H1 (cell line): ENCODE measurements around the gene LRRK1. TPM values are rescaled to one million over a fixed set of nuclear protein-coding genes. Genes with fewer than 3 reads are reported as not detected.

Source experiments
- CTCF ChIA-PET: fragments of 300-600 bp; sonication (Branson Sonifier 250); formaldehyde crosslinking; loops from one replicate; lab custom pipeline; 2021; ENCODE audit not compliant: partially characterized antibody; lab: Charles Lee
- POLR2A ChIA-PET: fragments of 300-600 bp; sonication (Branson Sonifier 250); formaldehyde crosslinking; loops from one replicate; lab custom pipeline; 2021; ENCODE audit warnings: inconsistent platforms; ENCODE audit not compliant: partially characterized antibody; lab: Charles Lee
- DNase-seq, 2 experiments: peaks; one replicate each; pipeline versions ENCODE4 v3.0.0 to v3.0.0-alpha.2; 2010 to 2022; ENCODE audit warnings: low spot score in 2 of 2, low read depth in 1 of 2, mixed read lengths in 1 of 2
- FAIRE-seq: peaks from 2 replicates; lab custom pipeline; 2011; peaks lifted over from hg19 to GRCh38; lab: Jason Lieb, UNC
- H2AFZ ChIP-seq: 2 replicates; pipeline ENCODE4 v1.8.1; 2012; ENCODE audit warnings: low read length, inconsistent platforms
- H2AK5ac ChIP-seq: 2 replicates; pipeline ENCODE4 v1.6.1; 2013; ENCODE audit warnings: low read depth, low read length
- H2BK120ac ChIP-seq: replicated peaks from 2 replicates; pipeline ENCODE3; 2013; ENCODE audit warnings: low read depth, low read length, inconsistent platforms
- H2BK12ac ChIP-seq: 2 replicates; pipeline ENCODE4 v1.6.1; 2013; ENCODE audit warnings: low read depth, low read length
- H2BK15ac ChIP-seq: 2 replicates; pipeline ENCODE4 v1.6.1; 2013; ENCODE audit warnings: low read length
- H2BK20ac ChIP-seq: 2 replicates; pipeline ENCODE4 v1.6.1; 2013; ENCODE audit warnings: low read length
- H2BK5ac ChIP-seq: 2 replicates; pipeline ENCODE4 v1.6.1; 2013; ENCODE audit warnings: low read depth, low read length
- H3K14ac ChIP-seq: 2 replicates; pipeline ENCODE4 v1.6.1; 2013; ENCODE audit warnings: inconsistent platforms; ENCODE audit not compliant: insufficient read length
- H3K18ac ChIP-seq: 2 replicates; pipeline ENCODE4 v1.6.1; 2013; ENCODE audit warnings: low read length; ENCODE audit errors: extremely low read depth
- H3K23ac ChIP-seq: 2 replicates; pipeline ENCODE4 v1.6.1; 2013; ENCODE audit warnings: inconsistent platforms; ENCODE audit not compliant: insufficient read length
- H3K23me2 ChIP-seq: 2 replicates; pipeline ENCODE4 v1.6.1; 2013; ENCODE audit warnings: low read depth, low read length
- H3K27ac ChIP-seq: 2 replicates; pipeline ENCODE4 v1.6.1; 2011; ENCODE audit warnings: low read depth, low read length, inconsistent platforms
- H3K27me3 ChIP-seq, 4 experiments: replicated peaks in 1 of 4; 1 replicate in 1 of 4; 2 replicates in 3 of 4; pipeline versions ENCODE4 v1.6.1 to v1.8.1; 2011 to 2013; ENCODE audit warnings: low read length in 3 of 4, mild to moderate bottlenecking in 3 of 4, inconsistent platforms in 2 of 4, mixed read lengths in 2 of 4, moderate library complexity in 1 of 4; ENCODE audit not compliant: control insufficient read depth in 3 of 4, insufficient read depth in 3 of 4; ENCODE audit errors: extremely low read depth in 1 of 4
- H3K36me3 ChIP-seq, 4 experiments: 2 replicates each; pipeline versions ENCODE4 v1.6.1 to v1.8.1; 2011 to 2013; ENCODE audit warnings: mild to moderate bottlenecking in 4 of 4, low read length in 3 of 4, moderate library complexity in 2 of 4, control low read depth in 1 of 4, inconsistent platforms in 1 of 4; ENCODE audit not compliant: insufficient read depth in 4 of 4, control insufficient read depth in 2 of 4
- H3K4ac ChIP-seq: replicated peaks from 2 replicates; pipeline ENCODE3; 2013; ENCODE audit warnings: low read length, low read depth, mixed read lengths, inconsistent platforms; ENCODE audit not compliant: insufficient read length
- H3K4me1 ChIP-seq, 4 experiments: replicated peaks in 1 of 4; 1 replicate in 1 of 4; 2 replicates in 3 of 4; pipeline versions ENCODE4 v1.6.1 to v1.8.1; 2011 to 2013; ENCODE audit warnings: low read length in 3 of 4, inconsistent platforms in 2 of 4, mixed read lengths in 1 of 4; ENCODE audit not compliant: insufficient read depth in 4 of 4, control insufficient read depth in 3 of 4
- H3K4me2 ChIP-seq, 2 experiments: 2 replicates each; pipeline versions ENCODE4 v1.6.1 to v1.8.1; 2011 to 2013; ENCODE audit warnings: low read depth in 2 of 2, low read length in 2 of 2, control low read depth in 1 of 2, inconsistent platforms in 1 of 2, mild to moderate bottlenecking in 1 of 2; ENCODE audit not compliant: insufficient read depth in 1 of 2
- H3K4me3 ChIP-seq, 4 experiments: fragments of 200-600, 300-600 bp in 1 of 4; sonication (generic), shearing (Covaris generic), sonication (Bioruptor Twin) in 1 of 4; 2 replicates each; pipeline versions ENCODE4 v1.5.1 to v1.8.1; 2011 to 2016; ENCODE audit warnings: low read length in 4 of 4, low read depth in 3 of 4, control low read depth in 2 of 4, inconsistent platforms in 2 of 4, mild to moderate bottlenecking in 2 of 4, mixed read lengths in 1 of 4, moderate library complexity in 1 of 4; ENCODE audit not compliant: insufficient read depth in 2 of 4; ENCODE audit errors: extremely low read depth in 1 of 4
- H3K56ac ChIP-seq: replicated peaks from 2 replicates; pipeline ENCODE3; 2013; ENCODE audit warnings: low read depth, mild to moderate bottlenecking, mixed read lengths, low read length, inconsistent platforms; ENCODE audit not compliant: insufficient read length
- H3K79me1 ChIP-seq: 2 replicates; pipeline ENCODE4 v1.6.1; 2013; ENCODE audit warnings: low read depth, low read length, control low read depth
- H3K79me2 ChIP-seq, 2 experiments: 2 replicates each; pipeline versions ENCODE4 v1.6.1 to v1.8.1; 2012 to 2013; ENCODE audit warnings: low read length in 2 of 2, mild to moderate bottlenecking in 2 of 2, inconsistent platforms in 1 of 2; ENCODE audit not compliant: insufficient read depth in 2 of 2, control insufficient read depth in 1 of 2
- H3K9ac ChIP-seq, 4 experiments: replicated peaks in 1 of 4; 1 replicate in 1 of 4; 2 replicates in 3 of 4; pipeline versions ENCODE4 v1.6.1 to v1.8.1; 2011 to 2013; ENCODE audit warnings: low read depth in 3 of 4, low read length in 3 of 4, control low read depth in 2 of 4, mild to moderate bottlenecking in 2 of 4, moderate library complexity in 2 of 4, inconsistent platforms in 1 of 4; ENCODE audit errors: extremely low read depth in 1 of 4
- H3K9me3 ChIP-seq, 2 experiments: 2 replicates each; pipeline versions ENCODE4 v1.6.1 to v1.8.1; 2012 to 2013; ENCODE audit warnings: mild to moderate bottlenecking in 2 of 2, moderate library complexity in 2 of 2, control low read depth in 1 of 2, inconsistent platforms in 1 of 2, low read depth in 1 of 2, low read length in 1 of 2, mixed read lengths in 1 of 2; ENCODE audit not compliant: insufficient read depth in 2 of 2
- H4K20me1 ChIP-seq, 2 experiments: replicated peaks in 1 of 2; 2 replicates each; pipeline versions ENCODE3 to v1.8.1; 2011 to 2013; ENCODE audit warnings: inconsistent platforms in 2 of 2, low read length in 2 of 2, mild to moderate bottlenecking in 1 of 2; ENCODE audit not compliant: insufficient read depth in 2 of 2, control insufficient read depth in 1 of 2
- H4K5ac ChIP-seq: 2 replicates; pipeline ENCODE4 v1.6.1; 2013; ENCODE audit warnings: low read length, low read depth, mixed read lengths, inconsistent platforms; ENCODE audit not compliant: insufficient read length
- H4K8ac ChIP-seq: 2 replicates; pipeline ENCODE4 v1.8.0; 2013; ENCODE audit warnings: mild to moderate bottlenecking, moderate library complexity, low read length, inconsistent platforms; ENCODE audit not compliant: insufficient read depth; ENCODE audit errors: extremely low read depth
- H4K91ac ChIP-seq: replicated peaks from 2 replicates; pipeline ENCODE3; 2013; ENCODE audit warnings: low read length, mixed read lengths, inconsistent platforms; ENCODE audit not compliant: insufficient read length
- ASH2L ChIP-seq: fragments of 200-600, 300-600 bp; sonication (generic); IDR thresholded peaks from one replicate; pipeline ENCODE4 v1.7.1; 2017; ENCODE audit warnings: low read length
- JUN ChIP-seq: IDR thresholded peaks from 2 replicates; pipeline ENCODE4 v1.6.1; 2011; ENCODE audit warnings: low read depth, mild to moderate bottlenecking, improper control_type of control experiment, low read length
- WGBS, 2 experiments: shearing (Covaris generic) in 1 of 2; methylation state at CpG; one replicate each; pipeline versions ENCODE4 v1.1.6 to v1.1.7; 2013 to 2015; ENCODE audit warnings: low lambda C conversion rate in 2 of 2, mixed read lengths in 2 of 2, inconsistent platforms in 1 of 2, low coverage in 1 of 2, missing lambda C conversion rate in 1 of 2; ENCODE audit not compliant: insufficient replicate concordance in 2 of 2, insufficient coverage in 1 of 2, insufficient read length in 1 of 2; ENCODE audit errors: extremely low coverage in 1 of 2, missing lambda C conversion rate in 1 of 2; 5-methylcytosine and 5-hydroxymethylcytosine counted together
- polyA plus RNA-seq, 7 experiments: library from polyadenylated mRNA; depleted of rRNA in 3 of 7; stranded (reverse) in 5 of 7; unstranded in 2 of 7; fragments of >200 nt in 5 of 7; fragments of 200-250 nt in 2 of 7; gene quantifications; 1 replicate in 5 of 7; 2 replicates in 1 of 7; 4 replicates in 1 of 7; pipeline versions ENCODE4 v1.2.1 to v1.2.3, GENCODE V29; 2011 to 2013; ENCODE audit warnings: missing spikeins in 2 of 7, mixed read lengths in 2 of 7
- total RNA-seq: library from RNA; stranded (reverse); fragmentation: NEBNext Ultra II Directional; extraction: Animal tissue kit (Norgen Biotek cat#: 25700); gene quantifications from 2 replicates; pipeline ENCODE4 v1.2.1, GENCODE V29; 2021

LRRK1 gene
- total and polyA plus RNA-seq, 2 of the 8 experiments (the other 6 are each of a cell fraction or from before 2014, with no cell fraction given): 1.2 to 3.6 TPM

DNA sequence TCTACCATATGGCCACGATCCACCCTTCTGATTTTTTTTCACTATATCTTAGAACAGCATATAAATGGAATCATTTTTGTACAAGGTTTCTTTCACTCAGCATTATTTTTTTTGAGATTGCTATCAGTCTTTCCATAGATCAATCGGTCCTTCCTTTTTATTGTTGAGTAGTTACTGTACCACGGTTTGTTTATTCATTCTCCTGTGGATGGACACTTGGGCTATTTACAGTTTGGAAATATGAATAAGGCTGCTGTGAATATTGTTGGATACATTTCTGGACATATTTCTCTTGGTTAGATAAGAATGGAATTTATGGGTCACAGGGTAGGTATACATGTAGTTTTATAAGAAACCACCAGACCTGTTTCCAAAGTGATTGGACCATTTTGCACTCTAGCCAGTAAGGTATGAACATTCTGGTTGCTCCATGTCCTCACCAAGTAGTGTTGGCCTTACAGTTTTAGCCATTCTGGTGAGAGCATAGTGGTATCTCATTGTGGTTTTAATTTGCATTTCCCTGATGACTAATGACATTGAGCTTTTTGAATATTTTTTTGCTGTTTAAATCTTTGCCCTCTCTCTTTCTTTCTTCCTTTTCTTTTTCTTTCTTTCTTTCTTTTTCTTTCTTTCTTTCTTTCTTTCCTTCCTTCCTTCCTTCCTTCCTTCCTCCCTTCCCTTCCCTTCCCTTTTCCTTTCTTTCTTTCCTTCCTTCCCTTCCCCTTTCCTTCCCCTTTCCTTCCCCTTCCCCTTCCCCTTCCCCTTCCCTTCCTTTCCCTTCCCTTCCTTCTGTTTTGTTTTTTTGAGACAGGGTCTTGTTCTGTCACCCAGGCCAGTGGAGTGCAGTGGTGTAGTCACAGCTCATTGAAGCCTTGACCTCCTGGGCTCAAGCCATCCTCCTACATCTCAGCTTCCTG, 49.2 kb downstream of the LRRK1 start:
- H2AFZ ChIP-seq: no peak overlapping the region
- H3K4me3 ChIP-seq: no peak overlapping the region
- no peak overlapping the region for H2BK12ac ChIP-seq
- no peak overlapping the region for H3K27ac ChIP-seq
- no peaks in the 10 kb centered on the region for H3K36me3 ChIP-seq
- 87% methylated on average over 3 of the region's 3 CpGs; no CpG with 5 or more reads in 1 of the 2 experiments for WGBS, 2 experiments
- FAIRE-seq: no peak
- no peak overlapping the region for H2BK15ac ChIP-seq
- no peaks in the 10 kb centered on the region for H3K79me1 ChIP-seq
- no peak overlapping the region for H3K4me2 ChIP-seq
- POLR2A ChIA-PET: no interaction called here
- H3K14ac ChIP-seq: no peak overlapping the region
- no peak overlapping the region for H2BK20ac ChIP-seq
- no peak overlapping the region for H3K23ac ChIP-seq
- CTCF ChIA-PET: interaction anchor here (0.6 to 1.5 kb wide), 2 partner anchors 40 to 103 kb away, joined by 3 to 9 read pairs; no protein-coding TSS in a partner anchor
- DNase-seq: no peak
- H3K9me3 ChIP-seq: no peaks in the 10 kb centered on the region; a peak in 1 of 4 replicates
- peaks cover 4% of the 10 kb centered on the region; the same call in 1 of the 2 replicates for H3K23me2 ChIP-seq
- no peak overlapping the region for H4K5ac ChIP-seq
- no peak overlapping the region for H2BK120ac ChIP-seq
- H3K9ac ChIP-seq: no peak overlapping the region
- no peak overlapping the region for H3K18ac ChIP-seq
- no peak overlapping the region for H4K91ac ChIP-seq
- H3K4me1 ChIP-seq: peaks cover 0 to 4% (median 0%) of the 10 kb centered on the region in 4 experiments; a peak in 3 of 7 replicates
- H2AK5ac ChIP-seq: no peak overlapping the region
- peaks cover 7 to 17% (median 12%) of the 10 kb centered on the region in 4 experiments for H3K27me3 ChIP-seq
- H2BK5ac ChIP-seq: no peak overlapping the region
- no peaks in the 10 kb centered on the region for H4K20me1 ChIP-seq
- H3K79me2 ChIP-seq: no peaks in the 10 kb centered on the region
- no peak overlapping the region for H3K4ac ChIP-seq
- H3K56ac ChIP-seq: no peak overlapping the region
- no peak overlapping the region for H4K8ac ChIP-seq
- TF ChIP-seq ASH2L (no peak), JUN (no peak)
